AG09309 (cell line): Measurements from ENCODE around the gene CIAO2B.
"Not testable (repeated sequence)": the region's sequence is repeated elsewhere in the genome, so short reads cannot be mapped to it uniquely, and the experiment has no call there.

Experiments
- DNase-seq: peaks from one replicate; pipeline ENCODE4 v3.0.0-alpha.2; 2010; ENCODE audit warnings: low read depth
- H3K4me3 ChIP-seq: 2 replicates; pipeline ENCODE4 v1.5.1; 2011; ENCODE audit warnings: mild to moderate bottlenecking, low read depth, low read length, moderate library complexity; ENCODE audit not compliant: control insufficient read depth
- TF ChIP-seq, protein P1 (sequence below): IDR thresholded peaks from 2 replicates; pipeline ENCODE4 v1.5.1; 2011; ENCODE audit warnings: mild to moderate bottlenecking, low read depth, low read length, inconsistent platforms; ENCODE audit not compliant: insufficient read depth, control insufficient read depth; ENCODE audit errors: missing control alignments

Gene CIAO2B

DNA sequence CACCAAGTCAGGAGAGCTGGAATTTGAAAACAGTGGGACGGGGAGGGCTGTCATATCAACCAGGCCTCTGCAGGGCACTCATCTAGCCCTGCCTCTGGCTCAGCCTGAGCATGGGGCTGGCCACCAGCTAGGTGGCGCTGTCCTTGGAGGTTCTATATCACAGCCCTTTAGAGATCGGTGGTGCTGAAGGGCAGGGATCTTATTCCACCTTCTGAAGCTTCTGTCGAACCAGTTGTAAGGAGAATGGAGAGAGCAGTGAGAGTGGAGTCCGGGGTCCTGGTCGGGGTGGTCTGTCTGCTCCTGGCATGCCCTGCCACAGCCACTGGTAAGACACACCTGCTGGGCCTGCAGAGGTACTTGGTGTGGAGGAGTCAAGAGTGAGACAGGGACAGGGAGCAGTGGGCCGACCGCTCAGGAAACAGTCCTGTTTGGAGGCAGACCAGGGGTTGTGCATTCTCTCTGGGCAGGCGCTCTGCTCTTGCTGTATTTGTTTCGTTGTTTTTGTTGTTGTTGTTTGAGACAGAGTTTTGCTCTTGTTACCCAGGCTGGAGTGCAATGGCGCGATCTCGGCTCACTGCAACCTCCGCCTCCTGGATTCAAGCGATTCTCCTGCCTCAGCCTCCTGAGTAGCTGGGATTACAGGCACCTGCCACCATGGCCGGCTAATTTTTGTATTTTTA is 27.0 kb upstream of the CIAO2B start, which contains the start of gene CES3:
Gene CES3, plus strand, starts transcription at position 202 of the 680 bp plus-strand sequence. Its CDS starts 42 bp downstream, at position 244.
- no peak within 1 kb of the TSS for H3K4me3 ChIP-seq
- TF ChIP-seq, protein P1, sequence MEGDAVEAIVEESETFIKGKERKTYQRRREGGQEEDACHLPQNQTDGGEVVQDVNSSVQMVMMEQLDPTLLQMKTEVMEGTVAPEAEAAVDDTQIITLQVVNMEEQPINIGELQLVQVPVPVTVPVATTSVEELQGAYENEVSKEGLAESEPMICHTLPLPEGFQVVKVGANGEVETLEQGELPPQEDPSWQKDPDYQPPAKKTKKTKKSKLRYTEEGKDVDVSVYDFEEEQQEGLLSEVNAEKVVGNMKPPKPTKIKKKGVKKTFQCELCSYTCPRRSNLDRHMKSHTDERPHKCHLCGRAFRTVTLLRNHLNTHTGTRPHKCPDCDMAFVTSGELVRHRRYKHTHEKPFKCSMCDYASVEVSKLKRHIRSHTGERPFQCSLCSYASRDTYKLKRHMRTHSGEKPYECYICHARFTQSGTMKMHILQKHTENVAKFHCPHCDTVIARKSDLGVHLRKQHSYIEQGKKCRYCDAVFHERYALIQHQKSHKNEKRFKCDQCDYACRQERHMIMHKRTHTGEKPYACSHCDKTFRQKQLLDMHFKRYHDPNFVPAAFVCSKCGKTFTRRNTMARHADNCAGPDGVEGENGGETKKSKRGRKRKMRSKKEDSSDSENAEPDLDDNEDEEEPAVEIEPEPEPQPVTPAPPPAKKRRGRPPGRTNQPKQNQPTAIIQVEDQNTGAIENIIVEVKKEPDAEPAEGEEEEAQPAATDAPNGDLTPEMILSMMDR = peak; percentile 89
- no peak for DNase-seq

- no peak for DNase-seq
- no peak overlapping the region for H3K4me3 ChIP-seq
- TF ChIP-seq, protein P1 = no peak
Observed at GRCh38 chr16:66960270-66960669, 26.1 kb upstream of the CIAO2B start.

DNA sequence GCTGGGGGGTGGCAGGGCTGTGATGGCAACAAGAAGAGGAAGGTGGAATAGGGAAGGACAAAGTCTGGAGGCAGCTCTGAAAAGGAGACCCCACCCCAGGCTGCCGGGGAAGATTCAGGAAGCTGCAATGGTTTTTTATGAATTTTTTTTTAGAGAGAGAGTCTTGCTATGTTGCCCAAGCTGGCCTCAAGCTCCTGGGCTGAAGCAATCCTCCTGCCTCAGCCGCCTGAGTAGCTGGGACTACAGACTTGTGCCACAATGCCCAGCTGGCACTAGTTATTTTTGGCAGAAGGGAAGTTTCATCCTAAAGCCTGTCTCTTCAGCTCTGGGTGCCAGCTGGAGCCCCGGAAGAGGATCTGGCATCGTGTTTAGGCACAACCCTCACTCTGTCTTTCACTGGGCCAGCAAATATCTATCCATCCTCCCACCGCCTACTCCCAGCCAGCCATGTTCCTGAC is 25.5 kb upstream of the CIAO2B start:
- no peak overlapping the region for H3K4me3 ChIP-seq
- no peak for DNase-seq
- TF ChIP-seq, protein P1 = no peak

DNA sequence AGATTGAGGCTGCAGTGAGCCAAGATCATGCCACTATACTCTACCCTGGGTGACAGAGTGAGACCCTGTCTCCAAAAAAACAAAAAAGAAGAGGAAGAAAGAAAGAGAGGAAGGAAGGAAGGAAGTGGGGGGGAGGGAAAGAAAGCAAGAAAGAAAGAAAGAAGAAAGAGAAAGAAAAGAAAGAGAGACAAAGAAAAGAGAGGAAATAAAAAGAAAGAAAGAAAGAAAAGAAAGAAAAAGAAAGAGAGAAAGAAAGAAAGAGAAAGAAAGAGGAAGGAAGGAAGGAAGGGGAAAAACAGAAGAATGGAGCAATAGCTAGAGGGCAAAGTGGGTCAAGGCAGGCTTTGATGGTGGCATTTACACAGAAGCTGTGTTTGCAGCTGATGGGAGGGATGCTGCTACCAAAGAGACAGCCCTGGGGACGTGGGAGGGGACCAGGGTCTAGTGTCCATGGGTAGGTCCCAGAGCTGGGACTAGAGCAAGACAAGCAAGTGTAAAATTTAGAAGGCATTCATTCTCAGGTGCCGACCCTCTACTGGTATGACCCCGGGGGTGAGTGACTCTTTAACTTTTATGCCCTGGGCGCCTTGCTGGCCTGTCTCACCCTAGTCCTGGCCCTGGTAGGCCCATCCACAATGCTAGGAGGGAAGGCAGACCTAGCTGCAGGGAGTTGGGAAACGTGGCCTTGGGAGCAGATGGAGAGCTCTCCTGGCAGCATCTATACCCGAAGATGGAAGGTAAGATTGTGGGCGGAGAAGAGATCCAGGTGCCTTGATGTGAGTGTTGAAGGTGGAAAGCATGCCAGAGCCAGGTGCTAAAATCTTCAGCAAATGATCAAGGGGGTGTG is 24.9 kb upstream of the CIAO2B start:
- H3K4me3 ChIP-seq = no peak overlapping the region
- TF ChIP-seq, protein P1 = no peak

DNA sequence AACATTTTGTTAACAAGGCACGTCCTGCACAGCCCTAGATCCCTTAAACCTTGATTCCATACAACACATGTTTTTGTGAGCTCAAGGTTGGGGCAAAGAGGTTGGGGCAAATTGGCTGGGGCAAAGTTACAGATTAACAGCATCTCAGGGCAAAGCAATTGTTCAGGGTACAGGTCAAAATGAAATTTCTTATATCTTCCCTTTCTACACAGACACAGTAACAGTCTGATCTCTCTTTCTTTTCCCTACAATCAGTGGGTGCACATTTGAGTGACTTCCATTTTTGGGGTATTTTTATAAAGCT is 21.9 kb upstream of the CIAO2B start:
- H3K4me3 ChIP-seq = not testable (repeated sequence)

More for the DNA sequence above, 24.9 kb upstream of the CIAO2B start:
- no peak for DNase-seq

GRCh38 chr16:66955363-66956153 is 21.4 kb upstream of the CIAO2B start:
- DNase-seq, H3K4me3 ChIP-seq: not testable (repeated sequence)

More for the DNA sequence above, 21.9 kb upstream of the CIAO2B start:
- not testable (repeated sequence) for DNase-seq

DNA sequence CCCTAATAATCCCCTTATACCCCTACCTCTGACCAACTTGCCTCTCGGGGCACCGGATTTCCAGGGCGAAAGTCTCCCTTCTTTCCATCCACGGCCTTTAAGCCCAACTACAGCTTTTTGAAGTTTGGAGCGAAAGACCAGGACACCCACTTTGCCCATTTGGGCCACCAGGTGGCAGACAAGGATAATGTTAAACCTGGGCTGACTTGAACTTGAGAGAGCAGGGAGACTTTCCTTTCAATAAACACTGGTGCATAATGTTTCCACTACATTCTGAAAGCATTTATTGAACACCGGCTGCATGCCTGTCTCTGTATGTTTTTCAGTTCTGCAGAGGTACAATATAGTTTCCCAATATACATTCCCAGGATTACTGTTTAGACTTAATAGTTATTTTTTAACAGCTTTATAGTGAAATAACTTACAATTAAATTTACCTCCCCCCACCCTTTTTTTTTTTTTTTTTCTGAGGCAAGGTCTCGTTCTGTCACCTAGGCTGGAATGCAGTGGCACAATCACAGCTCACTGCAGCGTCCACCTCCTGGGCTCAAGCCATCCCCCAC is 20.0 kb upstream of the CIAO2B start:
- no peak overlapping the region for H3K4me3 ChIP-seq
- no peak for DNase-seq
- TF ChIP-seq, protein P1 = peak; percentile 86
